IPS-18a (cell line): ENCODE measurements around the gene SERPINB5.

Experiments used
- H3K27ac ChIP-seq: one replicate; pipeline ENCODE4 v1.5.1; 2013; ENCODE audit warnings: low read length
- H3K27me3 ChIP-seq: one replicate; pipeline ENCODE4 v1.6.1; 2013; ENCODE audit warnings: mild to moderate bottlenecking, low read length; ENCODE audit not compliant: control insufficient read depth, insufficient read depth
- H3K36me3 ChIP-seq: one replicate; pipeline ENCODE4 v1.6.1; 2013; ENCODE audit warnings: low read depth, low read length; ENCODE audit not compliant: control insufficient read depth
- H3K4me1 ChIP-seq: one replicate; pipeline ENCODE4 v1.6.1; 2013; ENCODE audit warnings: low read depth, low read length; ENCODE audit not compliant: control insufficient read depth
- H3K4me3 ChIP-seq: one replicate; pipeline ENCODE4 v1.5.1; 2013; ENCODE audit warnings: low read length
- H3K9ac ChIP-seq: one replicate; pipeline ENCODE4 v1.6.1; 2013; ENCODE audit warnings: mild to moderate bottlenecking, low read length, moderate library complexity
- H3K9me3 ChIP-seq: one replicate; pipeline ENCODE4 v1.6.1; 2013; ENCODE audit warnings: low read depth, low read length; ENCODE audit not compliant: control insufficient read depth

Gene SERPINB5

GRCh38 chr18:63476668-63477067 is at the start of gene SERPINB5:
Gene SERPINB5 (plus strand): TSS chr18:63476958. CDS start chr18:63484429, 7,471 bp downstream.
- Histone ChIP-seq H3K27me3 (no peaks in the 10 kb centered on the region), H3K36me3 (no peaks in the 10 kb centered on the region), H3K9me3 (no peaks in the 10 kb centered on the region), H3K4me1 (no peaks in the 10 kb centered on the region), H3K9ac (no peak within 1 kb of the TSS), H3K27ac (no peak within 1 kb of the TSS), H3K4me3 (no peak within 1 kb of the TSS)

GRCh38 chr18:63427558-63427957 is 49.2 kb upstream of the SERPINB5 start:
- H3K27me3 ChIP-seq = no peaks in the 10 kb centered on the region
- no peak overlapping the region for H3K4me3 ChIP-seq

GRCh38 chr18:63430526-63430925 is 46.2 kb upstream of the SERPINB5 start:
- H3K27ac ChIP-seq = no peak overlapping the region
- no peaks in the 10 kb centered on the region for H3K4me1 ChIP-seq
- no peaks in the 10 kb centered on the region for H3K27me3 ChIP-seq
- H3K9ac ChIP-seq = no peak overlapping the region
- no peaks in the 10 kb centered on the region for H3K9me3 ChIP-seq
- H3K4me3 ChIP-seq = no peak overlapping the region
- no peaks in the 10 kb centered on the region for H3K36me3 ChIP-seq

More at GRCh38 chr18:63427558-63427957, 49.2 kb upstream of the SERPINB5 start:
- Histone ChIP-seq H3K9ac (no peak overlapping the region), H3K9me3 (no peaks in the 10 kb centered on the region), H3K27ac (no peak overlapping the region), H3K4me1 (no peaks in the 10 kb centered on the region), H3K36me3 (no peaks in the 10 kb centered on the region)

- Histone ChIP-seq H3K27me3 (no peaks in the 10 kb centered on the region), H3K4me3 (no peak overlapping the region), H3K9me3 (no peaks in the 10 kb centered on the region), H3K4me1 (no peaks in the 10 kb centered on the region), H3K9ac (no peak overlapping the region), H3K36me3 (no peaks in the 10 kb centered on the region), H3K27ac (no peak overlapping the region)
Observed at GRCh38 chr18:63431180-63431579, 45.6 kb upstream of the SERPINB5 start.

GRCh38 chr18:63433334-63433866 is 43.4 kb upstream of the SERPINB5 start:
- no peaks in the 10 kb centered on the region for H3K36me3 ChIP-seq
- no peak overlapping the region for H3K27ac ChIP-seq
- no peaks in the 10 kb centered on the region for H3K27me3 ChIP-seq
- H3K9ac ChIP-seq = no peak overlapping the region
- H3K9me3 ChIP-seq = no peaks in the 10 kb centered on the region
- H3K4me1 ChIP-seq = no peaks in the 10 kb centered on the region
- no peak overlapping the region for H3K4me3 ChIP-seq

- H3K27me3 ChIP-seq = no peaks in the 10 kb centered on the region
- no peaks in the 10 kb centered on the region for H3K9me3 ChIP-seq
- no peaks in the 10 kb centered on the region for H3K36me3 ChIP-seq
- no peaks in the 10 kb centered on the region for H3K4me1 ChIP-seq
- no peak overlapping the region for H3K4me3 ChIP-seq
- H3K9ac ChIP-seq = no peak overlapping the region
- H3K27ac ChIP-seq = no peak overlapping the region
Observed at GRCh38 chr18:63438181-63438580, 38.6 kb upstream of the SERPINB5 start.

GRCh38 chr18:63439334-63439733 is 37.4 kb upstream of the SERPINB5 start:
- Histone ChIP-seq H3K27ac (no peak overlapping the region), H3K9ac (no peak overlapping the region), H3K36me3 (no peaks in the 10 kb centered on the region), H3K27me3 (no peaks in the 10 kb centered on the region), H3K4me1 (no peaks in the 10 kb centered on the region), H3K9me3 (no peaks in the 10 kb centered on the region), H3K4me3 (no peak overlapping the region)

GRCh38 chr18:63440219-63440618 is 36.5 kb upstream of the SERPINB5 start:
- H3K9me3 ChIP-seq = no peaks in the 10 kb centered on the region
- H3K9ac ChIP-seq = no peak overlapping the region
- H3K27me3 ChIP-seq = no peaks in the 10 kb centered on the region
- H3K4me1 ChIP-seq = no peaks in the 10 kb centered on the region
- no peaks in the 10 kb centered on the region for H3K36me3 ChIP-seq
- no peak overlapping the region for H3K4me3 ChIP-seq
- no peak overlapping the region for H3K27ac ChIP-seq

- Histone ChIP-seq H3K9me3 (no peaks in the 10 kb centered on the region), H3K27ac (no peak overlapping the region), H3K36me3 (no peaks in the 10 kb centered on the region), H3K9ac (no peak overlapping the region), H3K4me3 (no peak overlapping the region), H3K4me1 (no peaks in the 10 kb centered on the region), H3K27me3 (no peaks in the 10 kb centered on the region)
Observed at GRCh38 chr18:63440881-63441280, 35.9 kb upstream of the SERPINB5 start.

GRCh38 chr18:63443829-63444228 is 32.9 kb upstream of the SERPINB5 start:
- Histone ChIP-seq H3K9me3 (no peaks in the 10 kb centered on the region), H3K27ac (no peak overlapping the region), H3K27me3 (no peaks in the 10 kb centered on the region), H3K4me1 (no peaks in the 10 kb centered on the region), H3K36me3 (no peaks in the 10 kb centered on the region), H3K4me3 (no peak overlapping the region), H3K9ac (no peak overlapping the region)

GRCh38 chr18:63444580-63444979 is 32.2 kb upstream of the SERPINB5 start:
- Histone ChIP-seq H3K36me3 (no peaks in the 10 kb centered on the region), H3K9me3 (no peaks in the 10 kb centered on the region), H3K9ac (no peak overlapping the region), H3K27me3 (no peaks in the 10 kb centered on the region), H3K4me3 (no peak overlapping the region), H3K4me1 (no peaks in the 10 kb centered on the region), H3K27ac (no peak overlapping the region)

GRCh38 chr18:63445037-63445436 is 31.7 kb upstream of the SERPINB5 start:
- Histone ChIP-seq H3K4me1 (no peaks in the 10 kb centered on the region), H3K27me3 (no peaks in the 10 kb centered on the region), H3K4me3 (no peak overlapping the region), H3K9me3 (no peaks in the 10 kb centered on the region), H3K36me3 (no peaks in the 10 kb centered on the region), H3K27ac (no peak overlapping the region), H3K9ac (no peak overlapping the region)
